RWPE2 (cell line): ENCODE measurements around the gene SCN4B.

ENCODE experiments used
- ATAC-seq: fragments of 200-7000 bp; cut with Tn5 transposase; 3 replicates; pipeline ENCODE4 v1.9.1; 2021; ENCODE audit warnings: low read depth
- DNase-seq: peaks from one replicate; pipeline ENCODE4 v3.0.0-alpha.2; 2020; ENCODE audit warnings: low spot score
- H3K27ac ChIP-seq: fragments of 450-650 bp; 2 replicates; pipeline ENCODE4 v1.5.1; 2017; ENCODE audit warnings: mild to moderate bottlenecking; ENCODE audit not compliant: poor library complexity, severe bottlenecking
- H3K27me3 ChIP-seq: fragments of 250-450 bp; sonication (Bioruptor Pico); 2 replicates; pipeline ENCODE4 v1.5.1; 2021; ENCODE audit warnings: mild to moderate bottlenecking, moderate library complexity; ENCODE audit not compliant: insufficient read depth, poor library complexity, severe bottlenecking
- H3K36me3 ChIP-seq: fragments of 250-450 bp; sonication (Bioruptor Pico); 2 replicates; pipeline ENCODE4 v1.5.1; 2020; ENCODE audit warnings: low read depth, mild to moderate bottlenecking, moderate library complexity
- H3K4me1 ChIP-seq: fragments of 250-450 bp; sonication (Bioruptor Pico); 2 replicates; pipeline ENCODE4 v1.5.1; 2021; ENCODE audit warnings: mild to moderate bottlenecking, moderate library complexity; ENCODE audit not compliant: insufficient read depth, poor library complexity, severe bottlenecking
- H3K4me3 ChIP-seq: fragments of 250-450 bp; sonication (Bioruptor Pico); 2 replicates; pipeline ENCODE4 v1.5.1; 2021; ENCODE audit warnings: mild to moderate bottlenecking, moderate library complexity; ENCODE audit not compliant: severe bottlenecking
- H3K9me3 ChIP-seq: fragments of 250-450 bp; sonication (Bioruptor Pico); 2 replicates; pipeline ENCODE4 v1.5.1; 2021; ENCODE audit warnings: mild to moderate bottlenecking, moderate library complexity; ENCODE audit not compliant: severe bottlenecking
- TF ChIP-seq, protein P1 (sequence below): fragments of 450-650 bp; IDR thresholded peaks from one replicate; pipeline ENCODE4 v1.5.1; 2017; ENCODE audit warnings: mild to moderate bottlenecking, moderate library complexity; ENCODE audit not compliant: poor library complexity, severe bottlenecking

Gene SCN4B

DNA sequence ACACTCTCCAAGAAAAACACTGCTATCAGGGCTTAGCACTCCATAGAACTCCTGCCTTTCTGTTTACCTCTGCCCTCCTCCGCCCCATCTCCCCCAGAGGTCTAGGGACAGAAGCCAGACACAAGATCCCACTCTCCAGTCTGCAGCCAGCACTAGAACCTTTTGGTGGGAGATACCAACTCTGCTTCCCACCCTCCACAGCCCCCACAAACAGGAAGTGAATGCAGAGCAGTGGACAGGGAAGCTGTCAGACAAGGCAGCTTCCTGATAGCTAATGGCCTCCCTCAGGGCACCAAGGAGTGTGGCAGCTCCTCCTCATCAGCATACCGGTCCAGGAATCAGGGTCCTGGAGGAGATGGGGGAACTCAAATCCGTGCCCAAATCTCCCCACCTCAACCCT lies 5.1 kb downstream of the SCN4B start:
- no peaks in the 10 kb centered on the region for H3K36me3 ChIP-seq
- no peaks in the 10 kb centered on the region for H3K4me1 ChIP-seq
- H3K27ac ChIP-seq, result no peak overlapping the region
- TF ChIP-seq, protein P1, sequence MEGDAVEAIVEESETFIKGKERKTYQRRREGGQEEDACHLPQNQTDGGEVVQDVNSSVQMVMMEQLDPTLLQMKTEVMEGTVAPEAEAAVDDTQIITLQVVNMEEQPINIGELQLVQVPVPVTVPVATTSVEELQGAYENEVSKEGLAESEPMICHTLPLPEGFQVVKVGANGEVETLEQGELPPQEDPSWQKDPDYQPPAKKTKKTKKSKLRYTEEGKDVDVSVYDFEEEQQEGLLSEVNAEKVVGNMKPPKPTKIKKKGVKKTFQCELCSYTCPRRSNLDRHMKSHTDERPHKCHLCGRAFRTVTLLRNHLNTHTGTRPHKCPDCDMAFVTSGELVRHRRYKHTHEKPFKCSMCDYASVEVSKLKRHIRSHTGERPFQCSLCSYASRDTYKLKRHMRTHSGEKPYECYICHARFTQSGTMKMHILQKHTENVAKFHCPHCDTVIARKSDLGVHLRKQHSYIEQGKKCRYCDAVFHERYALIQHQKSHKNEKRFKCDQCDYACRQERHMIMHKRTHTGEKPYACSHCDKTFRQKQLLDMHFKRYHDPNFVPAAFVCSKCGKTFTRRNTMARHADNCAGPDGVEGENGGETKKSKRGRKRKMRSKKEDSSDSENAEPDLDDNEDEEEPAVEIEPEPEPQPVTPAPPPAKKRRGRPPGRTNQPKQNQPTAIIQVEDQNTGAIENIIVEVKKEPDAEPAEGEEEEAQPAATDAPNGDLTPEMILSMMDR, result no peak
- peaks cover 7% of the 10 kb centered on the region for H3K27me3 ChIP-seq
- H3K4me3 ChIP-seq, result no peak overlapping the region
- H3K9me3 ChIP-seq, result no peaks in the 10 kb centered on the region
- ATAC-seq (no peak), DNase-seq (no peak)

DNA sequence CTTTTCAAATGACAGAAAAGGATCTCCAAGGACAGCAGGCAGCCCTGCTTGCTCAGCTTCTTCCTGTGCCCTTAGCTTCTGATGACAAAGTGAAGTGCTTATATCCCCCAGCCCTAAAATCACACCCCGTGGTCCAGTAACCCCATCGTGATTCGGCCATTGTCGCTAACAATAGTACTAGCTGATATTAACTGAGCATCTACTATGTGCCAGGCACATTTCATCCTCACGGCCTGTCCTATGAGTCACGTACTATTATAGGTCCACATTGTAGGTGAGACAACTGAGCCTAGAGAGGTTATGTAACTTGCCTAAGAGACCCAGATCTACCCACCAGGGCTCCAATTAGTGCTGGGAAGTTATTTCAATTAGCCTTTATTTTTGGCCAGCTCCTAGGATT lies 6.1 kb downstream of the SCN4B start:
- no peaks in the 10 kb centered on the region for H3K4me1 ChIP-seq
- H3K27ac ChIP-seq, result no peak overlapping the region
- peaks cover 3% of the 10 kb centered on the region for H3K27me3 ChIP-seq
- no peak for ATAC-seq
- DNase-seq, result no peak
- no peak overlapping the region for H3K4me3 ChIP-seq
- no peaks in the 10 kb centered on the region for H3K9me3 ChIP-seq
- TF ChIP-seq, protein P1, result no peak
- no peaks in the 10 kb centered on the region for H3K36me3 ChIP-seq

DNA sequence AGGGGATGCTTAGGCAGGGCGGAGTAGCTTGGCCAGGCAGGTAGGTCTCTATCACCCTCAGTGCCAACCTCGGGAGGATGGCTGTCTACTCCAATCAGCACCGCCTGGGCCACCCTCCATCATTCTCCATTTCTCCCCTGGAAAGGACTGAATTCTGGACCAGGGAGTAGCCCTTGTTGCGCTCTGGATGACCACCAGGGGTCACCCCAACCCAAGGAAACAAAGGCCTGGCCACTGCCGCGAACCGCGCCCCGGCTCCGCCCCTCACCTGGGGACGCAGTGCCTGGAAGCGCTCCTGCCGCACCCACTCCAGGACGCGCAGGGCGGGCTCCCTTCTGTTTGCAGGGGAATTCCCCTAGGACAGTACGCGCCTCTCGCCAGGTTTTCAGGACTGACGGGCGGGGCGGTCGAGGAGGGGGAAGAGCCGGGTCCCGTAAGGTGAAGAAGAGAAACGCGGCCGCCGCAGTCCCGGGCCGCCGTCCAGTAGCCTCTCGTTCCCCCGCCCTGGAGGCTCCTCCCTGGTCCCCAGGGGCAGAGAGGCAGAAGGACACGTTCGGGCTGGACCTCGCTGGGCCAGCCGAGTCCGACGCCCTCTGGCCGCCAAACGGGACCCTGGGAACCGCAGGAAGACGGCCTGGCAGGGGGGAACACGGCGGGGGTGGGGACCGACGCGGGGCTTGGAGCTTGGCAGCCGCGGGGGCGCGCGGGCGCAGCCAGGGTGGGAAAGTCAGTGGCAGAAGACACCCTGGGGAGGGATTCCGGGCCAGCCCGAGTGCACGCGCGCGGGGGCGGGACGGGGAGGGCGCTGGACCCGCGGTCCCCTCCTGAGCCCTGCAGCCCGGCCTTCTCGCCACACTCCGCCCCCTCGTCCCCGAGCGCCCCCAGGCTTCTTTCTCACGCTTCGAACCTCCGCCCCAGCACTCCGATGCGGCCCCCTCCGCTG lies 7.1 kb downstream of the SCN4B start:
- peak; percentile 91 for ATAC-seq
- DNase-seq, result peak; percentile 93
- no peak overlapping the region for H3K27ac ChIP-seq
- TF ChIP-seq, protein P1, result peak; percentile 85
- H3K27me3 ChIP-seq, result no peaks in the 10 kb centered on the region
- no peaks in the 10 kb centered on the region for H3K9me3 ChIP-seq
- no peaks in the 10 kb centered on the region for H3K36me3 ChIP-seq
- H3K4me1 ChIP-seq, result no peaks in the 10 kb centered on the region
- H3K4me3 ChIP-seq, result peak overlapping the region; percentile 44

DNA sequence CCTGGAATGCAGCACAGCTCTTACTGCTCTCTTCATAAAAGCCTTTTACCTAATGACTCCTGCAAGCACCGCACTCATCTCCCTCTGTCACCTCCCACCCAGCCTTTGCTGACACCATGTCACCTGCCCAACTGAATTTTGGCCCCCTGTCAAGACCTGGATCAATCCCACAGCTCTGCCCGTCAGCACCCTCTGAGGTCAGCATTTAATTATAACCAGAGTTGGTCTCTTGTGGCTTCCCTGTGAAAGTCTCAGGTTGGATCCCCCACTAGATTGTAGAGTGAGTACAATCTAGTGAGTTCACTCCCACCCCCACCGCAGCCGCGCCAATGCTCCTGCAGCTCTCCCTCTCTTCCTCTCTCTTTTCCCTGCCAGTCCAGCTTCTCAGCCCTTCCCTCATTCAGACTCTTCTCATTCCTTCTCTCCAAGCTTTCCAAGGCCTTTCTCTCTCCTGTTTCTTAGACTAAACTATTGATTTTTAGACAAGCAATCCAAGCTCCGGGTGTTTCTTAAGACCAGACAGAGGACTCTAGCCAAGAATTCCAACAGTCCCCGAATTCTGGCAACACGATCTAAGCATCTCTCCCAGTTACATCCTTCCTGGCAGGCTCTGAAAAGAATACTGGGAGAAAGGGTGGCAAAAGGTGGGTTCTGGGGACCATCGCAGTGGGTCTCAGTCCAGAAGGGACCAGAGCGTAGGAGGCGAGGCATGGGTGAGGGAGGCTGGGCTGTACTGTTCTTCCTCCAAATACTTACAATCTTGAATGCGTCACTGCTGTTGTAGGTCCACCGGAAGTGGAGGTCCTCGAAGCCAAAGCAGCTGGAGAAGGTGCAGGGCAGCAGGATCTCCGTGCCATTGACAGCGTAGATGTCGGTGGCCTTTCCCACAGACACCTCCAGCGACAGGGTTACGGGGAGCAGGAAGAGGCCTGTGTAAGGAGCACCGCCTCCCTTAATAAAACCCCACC lies 8.0 kb downstream of the SCN4B start:
- ATAC-seq, result no peak
- no peak overlapping the region for H3K27ac ChIP-seq

More for the DNA sequence above, 8.0 kb downstream of the SCN4B start:
- no peaks in the 10 kb centered on the region for H3K36me3 ChIP-seq
- no peak for DNase-seq
- H3K9me3 ChIP-seq, result no peaks in the 10 kb centered on the region
- TF ChIP-seq, protein P1, result no peak
- H3K4me3 ChIP-seq, result no peak overlapping the region
- H3K27me3 ChIP-seq, result no peaks in the 10 kb centered on the region
- H3K4me1 ChIP-seq, result no peaks in the 10 kb centered on the region
